Raji (cell line): ENCODE results near the gene USP13.

Experiments used
- POLR2A ChIP-seq: IDR thresholded peaks from 2 replicates; pipeline ENCODE4 v1.6.1; 2011; ENCODE audit warnings: low read depth, low read length, control low read depth; ENCODE audit not compliant: insufficient read depth

USP13 gene

DNA sequence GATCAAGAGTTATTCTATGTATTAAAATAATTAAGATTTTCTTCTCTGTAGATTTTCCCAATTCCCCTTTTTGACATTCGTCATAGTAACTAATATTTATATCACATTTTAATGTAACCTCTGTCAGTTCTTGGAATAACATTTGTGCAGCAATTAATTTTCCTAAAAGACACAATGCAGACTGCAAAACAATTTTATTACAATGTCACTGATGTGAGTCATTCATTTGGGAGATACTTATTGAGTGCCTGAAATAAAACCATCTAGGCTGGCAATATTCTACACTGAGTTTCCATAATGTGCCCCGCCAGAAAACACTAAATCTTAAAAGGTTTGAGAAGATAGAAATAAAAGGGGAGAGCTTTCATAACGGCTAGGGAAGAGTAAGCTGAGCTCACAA lies 6.7 kb upstream of the USP13 start:
- TF ChIP-seq POLR2A: no peak

DNA sequence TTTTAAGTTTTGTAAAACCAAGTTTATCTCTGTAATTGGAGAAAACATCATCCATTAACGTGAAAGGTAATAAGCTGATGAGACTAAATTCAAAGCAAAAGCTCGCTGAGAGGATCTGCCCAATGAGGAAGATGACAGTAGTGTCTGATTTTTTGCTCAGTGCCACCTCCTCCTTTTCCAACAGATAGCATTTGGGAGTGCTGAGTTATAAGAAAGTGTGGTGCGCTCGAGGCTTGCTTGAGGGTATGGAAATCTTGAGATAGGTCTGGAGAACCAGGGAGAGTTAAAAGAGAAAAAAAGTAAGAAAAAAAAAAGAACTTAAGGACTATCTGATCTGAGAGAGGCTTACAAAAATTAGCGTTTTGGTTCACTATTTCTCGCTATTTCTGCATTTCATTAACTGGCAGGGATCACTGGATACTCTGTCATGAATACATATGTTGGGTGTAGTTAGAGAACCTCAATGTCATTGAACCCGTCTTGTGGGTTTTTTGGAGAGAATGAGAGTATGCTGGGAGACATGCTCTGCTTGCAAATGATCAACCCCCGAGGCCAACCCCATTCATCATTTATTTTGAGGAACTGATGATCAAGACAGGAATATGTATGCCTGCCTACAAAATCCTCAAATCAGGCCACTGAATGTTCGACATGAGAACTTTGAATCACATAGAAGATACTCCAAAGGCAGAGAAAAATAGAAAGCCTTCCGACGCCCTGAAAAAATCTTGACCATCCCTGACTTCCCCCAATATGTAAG lies 973 bp upstream of the USP13 start:
- TF ChIP-seq POLR2A: no peak

DNA sequence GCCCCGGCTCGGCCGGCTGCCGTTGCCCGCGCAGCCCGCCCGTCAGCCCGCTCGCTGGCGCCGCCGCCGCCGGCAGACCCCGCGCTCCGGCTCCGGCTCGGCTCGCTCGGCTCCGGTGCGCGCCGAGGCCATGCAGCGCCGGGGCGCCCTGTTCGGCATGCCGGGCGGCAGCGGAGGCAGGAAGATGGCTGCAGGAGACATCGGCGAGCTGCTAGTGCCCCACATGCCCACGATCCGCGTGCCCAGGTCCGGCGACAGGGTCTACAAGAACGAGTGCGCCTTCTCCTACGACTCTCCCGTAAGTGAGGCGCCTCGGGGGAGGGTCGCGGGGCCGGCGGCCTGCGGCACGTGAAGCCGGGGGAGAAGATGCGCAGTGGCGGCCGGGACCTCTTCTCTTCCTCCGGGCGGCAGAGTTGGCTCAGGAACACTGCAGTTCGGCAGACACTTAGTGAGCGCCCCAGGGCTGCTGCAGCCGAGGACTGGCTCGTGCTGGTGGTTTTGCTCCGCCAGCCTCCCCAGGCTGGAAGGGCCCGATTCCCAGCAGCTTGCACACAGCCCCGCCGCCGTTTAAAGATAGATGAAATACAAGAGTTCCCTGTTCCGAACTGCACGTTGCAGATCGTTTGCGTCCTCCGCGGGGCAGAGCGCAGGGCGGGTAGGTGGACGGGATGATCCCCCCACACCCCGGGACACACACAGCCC lies 407 bp downstream of the USP13 start:
- peak; percentile 26; the same call in 1 of the 2 replicates for TF ChIP-seq POLR2A

DNA sequence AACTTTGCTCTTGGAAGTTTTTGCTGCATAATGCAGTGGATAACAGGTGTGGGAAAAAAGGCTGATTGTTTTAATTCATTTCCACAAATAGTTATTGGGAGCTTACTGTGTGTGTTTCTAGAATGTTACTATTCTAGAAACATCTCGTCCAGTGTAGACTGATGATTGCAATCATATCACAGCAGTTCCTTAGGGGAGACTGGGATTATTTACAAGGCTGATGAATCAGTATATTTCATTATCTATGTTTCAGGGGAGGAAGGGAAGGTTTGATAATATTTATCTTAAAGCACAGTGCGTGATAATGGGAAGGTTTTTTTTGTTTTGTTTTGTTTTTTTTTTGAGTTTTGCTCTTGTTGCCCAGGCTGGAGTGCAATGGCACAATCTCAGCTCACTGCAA lies 2.4 kb downstream of the USP13 start:
- no peak for TF ChIP-seq POLR2A

DNA sequence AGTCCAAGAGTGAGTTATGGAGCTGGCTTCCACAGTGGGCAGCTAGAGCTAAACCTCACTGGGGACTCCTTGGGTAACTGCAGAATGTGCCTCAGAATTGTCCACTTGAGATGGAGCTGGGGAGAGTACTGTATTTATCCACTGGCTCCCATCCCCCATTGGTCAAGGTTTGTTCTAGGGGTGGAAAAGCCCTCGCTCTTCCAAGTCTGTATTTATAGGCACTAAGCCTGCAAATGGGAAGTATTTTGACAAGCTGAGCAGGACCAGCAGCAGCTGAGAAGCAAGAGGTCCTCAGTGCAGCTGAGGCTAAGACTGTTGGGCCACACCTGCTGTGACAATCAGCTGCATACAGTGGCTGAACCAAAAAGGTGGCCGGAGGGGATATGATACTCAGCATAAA lies 5.8 kb downstream of the USP13 start:
- TF ChIP-seq POLR2A: no peak

DNA sequence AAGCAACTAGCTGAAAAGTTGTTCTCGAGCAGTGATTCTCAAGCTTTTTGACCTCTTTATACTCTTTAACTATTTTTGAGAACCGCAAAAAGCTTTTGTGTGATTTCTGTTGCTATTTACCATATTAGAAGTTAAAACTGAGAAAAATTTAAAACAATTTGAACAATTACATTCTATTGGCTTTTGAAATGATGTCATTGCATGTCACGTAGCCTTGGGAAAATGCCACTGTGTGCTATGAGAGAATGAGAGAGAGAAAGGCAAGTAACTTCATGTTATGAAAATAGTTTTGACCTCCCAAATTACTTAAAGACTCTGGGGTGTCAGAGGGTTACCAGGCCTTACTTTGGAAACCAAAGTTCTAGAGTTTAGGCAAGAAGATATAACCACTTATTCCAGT lies 8.0 kb downstream of the USP13 start:
- no peak for TF ChIP-seq POLR2A

DNA sequence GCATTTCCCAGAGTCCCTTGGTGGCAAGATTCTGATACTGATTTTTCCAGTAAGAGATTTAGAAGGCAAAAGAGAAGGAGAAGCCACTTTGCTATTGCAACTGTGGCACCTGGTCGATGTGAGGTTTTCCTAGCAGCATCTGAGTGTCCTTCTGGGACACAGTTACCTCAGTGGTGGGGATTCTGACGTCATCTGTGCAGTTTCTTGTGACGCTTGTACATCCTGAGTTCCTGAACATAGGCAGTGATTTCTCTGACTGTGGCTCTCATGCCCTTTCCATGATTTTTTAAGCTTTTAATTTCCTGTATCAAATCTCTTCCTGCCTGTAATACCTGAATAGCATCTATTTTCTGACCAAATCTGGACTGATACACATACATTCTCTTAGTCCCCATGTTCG lies 8.9 kb downstream of the USP13 start:
- no peak for TF ChIP-seq POLR2A

DNA sequence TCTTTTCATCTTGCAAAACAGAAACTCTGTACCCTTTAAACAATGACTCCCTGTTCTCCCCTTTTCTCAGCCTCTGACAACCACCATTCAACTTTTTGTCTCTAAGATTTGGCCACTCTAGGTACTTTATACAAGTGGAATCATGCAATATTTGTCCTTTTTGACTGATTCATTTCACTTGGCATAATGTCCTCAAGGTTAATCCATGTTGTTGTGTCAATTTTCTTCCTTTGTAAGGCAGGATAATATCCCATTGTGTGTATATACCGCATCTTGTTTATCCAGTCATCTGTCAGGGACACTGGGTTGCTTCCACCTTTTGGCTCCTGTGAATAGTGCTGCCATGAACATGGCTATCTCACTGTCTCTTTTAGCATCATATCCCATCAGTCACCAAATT lies 10.3 kb downstream of the USP13 start:
- TF ChIP-seq POLR2A: no peak

DNA sequence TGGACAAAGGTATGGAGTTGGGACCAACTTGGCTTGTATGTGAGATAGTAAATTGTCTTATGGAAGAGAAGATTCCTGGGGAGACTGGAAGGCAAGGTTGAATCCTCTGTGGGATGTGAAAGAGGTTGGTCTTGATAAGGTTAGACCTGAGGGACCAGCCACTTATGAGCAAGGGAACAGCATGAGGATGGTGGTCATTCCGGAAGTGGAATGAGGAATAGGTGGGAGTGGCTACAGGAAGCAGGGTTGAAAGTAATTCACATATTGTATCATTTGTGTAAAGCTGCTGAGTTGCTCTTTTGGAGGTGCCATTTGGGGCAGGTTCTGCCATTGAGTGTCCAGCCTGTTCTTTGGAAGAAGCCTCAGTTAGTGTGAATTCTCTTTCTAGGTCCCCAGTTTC lies 13.2 kb downstream of the USP13 start:
- no peak for TF ChIP-seq POLR2A

DNA sequence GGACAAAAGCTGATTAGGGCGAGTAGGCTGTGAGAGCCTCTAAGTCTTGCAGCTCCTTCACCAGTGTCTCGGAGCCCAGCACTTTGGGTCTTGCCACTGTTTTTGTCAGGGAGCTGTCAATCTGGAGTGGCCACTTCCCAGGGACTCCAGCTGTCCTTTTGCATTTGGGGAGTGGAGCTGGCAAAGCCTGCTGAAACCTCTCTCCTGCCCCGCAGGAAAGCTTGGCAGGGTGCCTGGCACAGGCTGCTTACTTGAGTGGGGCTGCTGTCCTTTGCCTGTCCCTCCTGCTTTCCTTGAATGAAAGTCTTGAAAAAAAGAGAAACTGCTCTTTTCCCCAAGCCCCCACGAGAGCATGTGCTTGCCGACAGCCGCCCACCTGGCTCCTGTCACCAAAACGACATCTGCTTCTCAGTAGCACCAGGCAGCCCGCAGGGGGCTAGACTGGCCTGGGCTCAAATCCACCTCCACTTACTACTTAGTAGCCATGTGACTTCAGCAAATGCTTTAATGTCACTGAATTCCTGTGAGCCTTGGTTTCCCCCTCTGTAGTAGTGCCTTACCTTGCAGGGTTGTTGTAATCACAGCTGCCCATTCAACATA lies 13.7 kb downstream of the USP13 start:
- TF ChIP-seq POLR2A: no peak

DNA sequence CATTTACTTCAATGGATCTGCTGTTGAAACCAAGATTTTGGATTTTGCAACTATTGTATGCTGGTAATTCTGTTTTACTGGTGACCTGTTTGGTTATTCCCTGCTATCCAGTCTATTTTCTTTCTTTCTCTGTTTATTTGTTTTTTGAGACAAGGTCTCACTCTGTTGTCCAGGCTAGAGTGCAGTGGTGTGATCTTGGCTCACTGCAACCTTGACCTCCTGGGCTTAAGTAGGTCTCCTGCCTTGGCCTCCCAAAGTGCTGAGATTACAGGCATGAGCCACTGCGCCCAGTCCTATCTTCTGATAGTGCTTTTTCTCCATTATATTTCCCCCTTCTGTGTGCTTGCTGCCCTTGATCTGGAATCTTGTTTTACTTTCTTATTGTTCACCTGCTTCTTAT lies 15.6 kb downstream of the USP13 start:
- TF ChIP-seq POLR2A: no peak

DNA sequence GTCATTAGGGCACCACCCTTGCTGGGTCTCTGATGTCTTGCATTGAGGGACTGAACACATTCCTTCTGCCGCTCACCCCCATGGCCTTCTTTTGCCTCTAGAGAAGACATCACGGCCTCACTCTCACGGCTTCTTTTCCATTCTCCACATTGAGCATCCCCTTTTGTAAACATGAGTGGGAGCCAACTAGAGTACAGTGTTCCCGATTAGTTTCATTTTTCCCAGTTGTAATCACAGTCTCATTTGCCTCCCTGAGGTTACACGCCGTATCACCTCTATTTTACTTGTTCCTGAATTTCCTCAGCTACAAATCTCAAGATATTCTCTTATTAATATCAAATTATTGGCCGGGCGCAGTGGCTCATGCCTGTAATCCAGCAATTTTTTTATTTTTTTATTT lies 17.5 kb downstream of the USP13 start:
- no peak for TF ChIP-seq POLR2A

DNA sequence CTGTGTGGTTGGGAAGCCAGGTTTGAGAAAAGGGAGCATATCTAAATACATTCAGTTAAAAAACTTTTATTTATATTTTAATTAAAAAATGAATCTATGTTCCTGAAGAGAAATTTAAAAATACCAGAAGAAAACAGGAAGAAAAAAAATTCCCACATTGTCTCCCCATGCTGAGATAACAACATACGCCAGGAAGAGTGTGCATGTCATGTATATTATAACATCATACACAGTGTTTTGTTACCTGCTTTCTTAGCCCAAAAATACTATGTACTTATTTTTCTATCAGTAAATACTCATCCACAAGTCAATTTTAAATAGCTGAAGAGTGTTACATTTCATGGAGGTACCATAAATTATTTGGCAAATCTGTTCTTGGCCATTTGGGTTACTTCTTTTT lies 18.5 kb downstream of the USP13 start:
- TF ChIP-seq POLR2A: no peak

DNA sequence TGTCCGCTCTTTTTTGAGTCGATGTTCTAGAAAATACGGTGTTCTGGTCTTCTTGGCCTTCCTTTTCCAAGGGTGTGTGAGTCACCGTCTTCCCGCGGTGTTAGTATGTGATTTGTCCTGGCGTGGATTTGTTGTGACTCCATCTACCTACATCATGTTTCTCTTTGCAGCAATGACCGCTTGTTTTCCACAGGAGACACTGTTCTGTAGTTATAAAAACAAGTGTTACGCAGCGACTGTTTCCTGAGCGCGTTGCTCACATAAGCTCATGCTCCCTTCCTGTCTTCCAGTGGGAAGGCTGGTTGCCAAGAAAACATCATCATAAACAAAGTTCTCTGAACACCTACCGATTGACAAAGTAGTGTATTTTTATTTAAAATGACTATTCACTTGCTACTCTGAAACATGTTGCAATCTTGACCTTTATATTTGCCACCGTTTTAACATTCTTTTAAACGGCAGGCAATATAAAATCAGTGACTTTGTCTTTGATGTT lies 19.0 kb downstream of the USP13 start:
- TF ChIP-seq POLR2A: no peak

DNA sequence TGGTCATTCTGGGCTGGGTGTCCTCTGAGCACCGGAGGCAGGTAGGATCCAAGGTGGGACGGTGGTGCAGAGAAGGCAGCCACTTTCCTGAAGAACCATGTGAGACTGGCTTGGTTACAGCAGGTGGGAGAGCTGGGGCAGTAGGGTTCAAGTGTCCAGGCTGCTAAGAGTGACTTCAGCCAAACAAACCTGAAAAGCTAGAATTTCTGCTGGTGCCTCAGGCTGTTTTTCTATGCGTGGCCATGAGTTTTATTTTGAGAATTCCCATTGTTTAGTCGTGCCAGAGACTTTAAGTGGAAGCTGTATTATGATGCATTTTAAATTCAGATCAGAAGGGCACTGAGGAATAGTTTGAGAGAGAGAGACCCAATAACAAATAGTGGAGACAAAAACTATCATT lies 20.1 kb downstream of the USP13 start:
- no peak for TF ChIP-seq POLR2A

DNA sequence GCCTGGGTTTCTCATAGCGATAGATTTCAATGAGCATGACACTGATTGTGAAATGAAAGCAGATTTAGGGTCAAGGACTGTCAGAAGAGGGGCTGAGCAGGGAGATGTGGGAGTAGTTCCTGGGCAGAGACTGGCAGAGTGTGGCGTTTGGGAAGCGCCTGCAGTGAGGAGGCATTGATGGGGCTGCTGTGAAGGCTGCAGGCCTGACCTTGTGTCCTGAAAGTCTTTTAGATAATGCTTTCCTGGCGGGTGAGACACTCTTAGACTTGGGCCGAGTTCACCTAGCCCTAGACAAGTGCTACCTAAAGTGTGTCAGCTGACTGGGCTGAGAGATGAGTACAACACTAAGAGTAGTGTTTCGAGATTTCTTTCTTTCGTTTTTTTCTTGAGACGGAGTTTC lies 20.7 kb downstream of the USP13 start:
- TF ChIP-seq POLR2A: no peak
